Stimulated activated CD8-positive, alpha-beta memory T cell treated with anti-CD3 and anti-CD28 coated beads, Interleukin-4, amount 100 ng/mL, for 1 hour (primary cell): Measurements from ENCODE around the gene TIGIT.

Experiments
- DNase-seq, 2 donors: peaks; one replicate each; pipeline ENCODE4 v3.0.0-alpha.2; 2020; ENCODE audit warnings: low read depth in 2 of 2, low spot score in 1 of 2

Gene TIGIT

DNA sequence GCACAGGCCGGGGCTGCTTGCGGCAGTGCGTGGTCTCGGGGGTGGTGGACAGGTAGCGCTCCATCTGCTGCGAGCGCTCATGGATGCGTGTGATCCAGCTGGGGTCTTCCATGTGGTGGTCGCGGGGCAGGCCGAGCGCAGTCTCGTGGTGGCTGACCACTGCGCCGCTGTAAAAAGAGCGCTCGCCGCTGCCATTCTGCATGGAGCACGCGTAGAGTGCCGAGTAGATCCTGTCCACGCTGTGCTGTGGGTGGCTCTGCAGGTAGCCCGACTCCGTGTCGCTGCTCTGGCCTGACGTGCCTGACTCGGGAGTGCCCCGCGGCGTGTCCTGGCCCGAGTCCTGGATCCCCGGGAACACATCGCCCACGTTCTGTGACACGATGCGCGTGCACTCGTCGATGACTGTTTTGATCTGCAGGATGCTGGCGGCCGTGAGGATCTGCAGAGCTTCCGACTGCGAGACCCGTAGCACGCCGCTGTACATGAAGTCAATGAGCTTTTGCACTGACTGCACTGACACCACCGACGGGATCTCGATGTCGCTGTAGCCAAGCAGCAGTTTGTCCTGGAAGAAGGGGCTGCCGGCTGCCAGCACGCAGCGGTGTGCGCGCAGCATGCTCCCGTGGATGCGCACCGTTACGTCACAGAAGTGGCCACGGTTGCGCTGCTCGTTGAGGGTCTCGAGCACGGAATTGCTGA lies 57.4 kb downstream of the TIGIT start:
- no peak for DNase-seq

DNA sequence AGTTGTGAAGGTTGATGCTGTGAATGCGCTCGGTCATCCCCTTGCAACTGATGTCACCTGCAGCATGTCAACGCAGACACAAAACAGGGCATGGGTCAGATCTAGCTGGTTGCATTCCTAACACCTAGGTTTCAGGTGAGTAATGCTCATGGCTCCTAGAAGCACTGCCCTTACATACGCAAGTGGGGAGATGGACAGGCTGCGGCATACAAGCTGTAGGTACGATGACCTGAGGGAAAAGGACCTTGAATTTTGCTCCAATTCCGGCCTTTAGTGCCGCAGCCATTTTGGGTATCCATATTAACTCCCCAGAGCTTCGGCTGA lies 58.0 kb downstream of the TIGIT start:
- DNase-seq: no peak

DNA sequence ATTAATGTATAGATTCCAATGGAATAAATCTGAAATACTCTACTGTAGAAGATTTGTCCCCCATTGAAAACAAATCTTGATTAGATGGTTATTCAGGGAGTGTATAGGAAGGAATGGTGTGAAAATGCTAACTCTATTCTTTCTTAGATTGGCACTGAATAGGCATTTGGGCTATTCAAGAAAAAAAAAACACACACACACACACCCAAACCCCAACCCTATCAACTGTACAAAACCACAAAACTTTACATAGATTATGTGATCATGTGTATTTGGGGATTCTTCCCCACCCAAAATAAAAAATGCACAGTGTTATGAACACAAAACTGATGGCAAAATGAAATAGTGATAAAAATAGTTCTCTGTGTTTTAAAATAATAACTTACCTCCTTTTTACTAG lies 61.8 kb downstream of the TIGIT start:
- no peak for DNase-seq

DNA sequence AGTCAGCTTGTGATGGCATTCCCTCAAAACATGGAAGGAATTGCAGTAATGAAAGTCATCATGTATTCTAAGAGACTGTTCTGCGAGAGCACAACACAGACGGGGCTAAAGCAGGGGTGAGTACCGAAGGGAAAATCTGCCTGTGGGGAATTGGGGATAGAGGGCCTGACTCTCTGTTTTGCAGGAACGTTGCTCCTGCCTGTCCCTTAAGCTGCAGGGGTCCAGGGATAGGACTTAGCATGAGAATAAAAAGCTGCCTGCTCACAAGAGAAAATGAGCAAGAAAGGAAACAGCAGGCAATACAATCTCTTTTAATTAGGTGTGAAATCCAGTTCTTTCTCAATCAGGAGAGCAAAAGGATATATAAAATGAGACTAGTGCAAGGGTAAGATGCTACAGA lies 62.2 kb downstream of the TIGIT start:
- DNase-seq: no peak

DNA sequence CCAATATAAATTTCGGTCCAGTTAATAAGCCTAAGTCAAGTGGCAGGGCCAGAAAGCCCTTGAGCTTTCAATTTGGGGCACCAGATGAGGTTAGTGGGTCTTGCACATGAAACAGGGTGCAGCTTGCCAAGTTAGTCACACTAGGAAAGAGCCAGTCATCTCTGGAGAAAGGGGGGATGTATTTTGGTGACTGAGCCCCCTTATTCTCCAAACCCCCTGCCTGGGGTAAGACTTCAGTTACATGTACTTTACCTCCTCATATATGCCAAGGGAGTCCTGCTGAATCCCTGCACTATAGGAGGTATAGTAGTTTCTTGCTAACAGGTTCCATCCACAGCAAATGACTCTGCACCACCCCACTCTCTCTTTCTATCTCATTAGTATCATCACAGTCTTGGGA lies 62.7 kb downstream of the TIGIT start:
- no peak for DNase-seq
